ENCODE data around the gene KANK4. TPM values are rescaled to one million over a fixed set of nuclear protein-coding genes. Genes with fewer than 3 reads are reported as not detected.

Gene KANK4
- total RNA-seq, 1 donor from 2014 or later = 1.0 TPM

DNA sequence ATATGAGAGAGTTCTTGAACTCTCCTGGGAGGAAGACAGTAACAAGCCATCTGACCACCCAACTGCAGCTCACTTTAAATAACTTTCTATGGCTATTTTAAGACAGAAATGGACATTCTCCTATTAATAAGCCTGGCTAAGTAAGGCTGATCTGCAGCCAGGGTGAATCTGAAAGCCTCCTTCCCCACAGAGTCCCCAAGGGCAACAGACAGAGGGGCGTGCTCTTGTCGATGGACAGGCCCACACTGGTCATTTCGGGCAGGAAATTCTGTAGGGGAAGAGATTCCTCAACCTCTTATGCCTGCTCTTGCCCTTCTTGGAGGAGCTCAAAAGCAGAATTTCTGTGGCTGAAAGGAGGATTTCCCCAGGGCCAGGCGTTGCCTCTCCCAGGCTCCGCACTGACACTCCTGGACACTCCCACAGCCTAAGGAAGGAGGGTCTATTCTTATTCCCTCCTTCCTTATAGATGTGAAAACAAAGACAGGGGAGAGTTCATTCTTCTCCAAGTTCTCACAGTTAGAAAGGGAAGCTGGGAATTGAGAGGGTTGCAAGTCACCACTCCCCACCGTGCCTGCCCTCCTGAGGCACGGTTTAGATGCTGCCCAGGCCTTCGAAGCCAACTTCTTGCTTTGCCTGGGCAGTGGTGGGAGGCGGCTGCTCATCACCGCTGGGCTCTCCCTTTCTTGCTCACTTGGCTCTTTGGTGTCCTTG is 17.9 kb upstream of the KANK4 start:
- TF ChIP-seq, protein P1, sequence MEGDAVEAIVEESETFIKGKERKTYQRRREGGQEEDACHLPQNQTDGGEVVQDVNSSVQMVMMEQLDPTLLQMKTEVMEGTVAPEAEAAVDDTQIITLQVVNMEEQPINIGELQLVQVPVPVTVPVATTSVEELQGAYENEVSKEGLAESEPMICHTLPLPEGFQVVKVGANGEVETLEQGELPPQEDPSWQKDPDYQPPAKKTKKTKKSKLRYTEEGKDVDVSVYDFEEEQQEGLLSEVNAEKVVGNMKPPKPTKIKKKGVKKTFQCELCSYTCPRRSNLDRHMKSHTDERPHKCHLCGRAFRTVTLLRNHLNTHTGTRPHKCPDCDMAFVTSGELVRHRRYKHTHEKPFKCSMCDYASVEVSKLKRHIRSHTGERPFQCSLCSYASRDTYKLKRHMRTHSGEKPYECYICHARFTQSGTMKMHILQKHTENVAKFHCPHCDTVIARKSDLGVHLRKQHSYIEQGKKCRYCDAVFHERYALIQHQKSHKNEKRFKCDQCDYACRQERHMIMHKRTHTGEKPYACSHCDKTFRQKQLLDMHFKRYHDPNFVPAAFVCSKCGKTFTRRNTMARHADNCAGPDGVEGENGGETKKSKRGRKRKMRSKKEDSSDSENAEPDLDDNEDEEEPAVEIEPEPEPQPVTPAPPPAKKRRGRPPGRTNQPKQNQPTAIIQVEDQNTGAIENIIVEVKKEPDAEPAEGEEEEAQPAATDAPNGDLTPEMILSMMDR (IDR thresholded peaks at IDR 0.05; ENCODE audit: unreplicated experiment) = no peak
- Mint-ChIP-seq H3K27me3 (peaks cover 11% of the 10 kb centered on the region), H3K4me3 (ENCODE audit: low read depth) (no peak overlapping the region), H3K27ac (no peak overlapping the region), H3K36me3 (ENCODE audit: insufficient read depth) (no peaks in the 10 kb centered on the region), H3K9me3 (ENCODE audit: low read depth) (no peaks in the 10 kb centered on the region), H3K4me1 (ENCODE audit: low read depth) (peaks cover 8% of the 10 kb centered on the region)
- no peak for DNase-seq (ENCODE audit: low spot score, unreplicated experiment)

DNA sequence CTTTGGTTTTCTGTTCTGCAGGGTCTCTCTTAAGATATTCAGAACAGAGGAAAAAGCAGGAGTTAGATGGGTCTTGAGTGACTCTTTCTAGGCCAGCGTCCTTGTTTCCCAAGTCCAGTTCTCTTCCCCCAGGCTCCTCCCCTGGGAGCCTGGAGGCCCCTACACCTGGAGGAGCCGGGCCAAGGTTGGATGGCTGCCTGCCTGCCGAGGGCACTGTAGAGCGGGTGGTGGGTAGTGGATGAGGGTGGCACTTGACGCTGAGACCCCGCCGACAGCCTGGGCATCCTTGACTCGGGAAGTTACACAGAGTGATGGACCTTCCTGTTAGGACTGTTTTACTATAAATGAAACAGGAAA is 17.4 kb upstream of the KANK4 start:
- Mint-ChIP-seq H3K4me1 (ENCODE audit: low read depth) (peaks cover 8% of the 10 kb centered on the region), H3K27ac (no peak overlapping the region), H3K9me3 (ENCODE audit: low read depth) (no peaks in the 10 kb centered on the region), H3K27me3 (peaks cover 10% of the 10 kb centered on the region), H3K4me3 (ENCODE audit: low read depth) (no peak overlapping the region), H3K36me3 (ENCODE audit: insufficient read depth) (no peaks in the 10 kb centered on the region)
- TF ChIP-seq, protein P1 (IDR thresholded peaks at IDR 0.05; ENCODE audit: unreplicated experiment) = no peak
- DNase-seq (ENCODE audit: low spot score, unreplicated experiment) = no peak

DNA sequence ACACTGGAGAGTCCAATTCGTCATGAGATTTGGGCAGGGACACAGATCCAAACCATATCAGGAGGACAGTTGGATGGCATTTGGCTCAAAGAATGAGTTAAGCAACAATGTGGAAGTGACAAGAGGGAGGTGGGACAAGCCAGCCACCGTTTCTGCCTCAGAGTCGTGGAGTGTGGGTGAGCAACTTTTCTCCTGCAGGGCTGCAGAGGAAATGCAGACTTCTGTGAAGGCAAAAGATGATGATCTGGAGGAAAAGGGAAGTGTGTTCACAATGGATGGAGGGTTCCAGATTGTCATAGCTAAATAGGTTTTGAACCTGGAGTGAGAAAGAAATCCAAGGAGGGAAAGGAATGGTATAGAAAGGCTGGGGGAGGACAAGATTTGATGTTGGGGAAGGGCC is 16.4 kb upstream of the KANK4 start:
- Mint-ChIP-seq H3K4me3 (ENCODE audit: low read depth) (no peak overlapping the region), H3K27ac (no peak overlapping the region), H3K4me1 (ENCODE audit: low read depth) (peaks cover 8% of the 10 kb centered on the region), H3K36me3 (ENCODE audit: insufficient read depth) (no peaks in the 10 kb centered on the region), H3K9me3 (ENCODE audit: low read depth) (no peaks in the 10 kb centered on the region), H3K27me3 (peaks cover 7% of the 10 kb centered on the region)
- TF ChIP-seq, protein P1 (IDR thresholded peaks at IDR 0.05; ENCODE audit: unreplicated experiment) = no peak
- no peak for DNase-seq (ENCODE audit: low spot score, unreplicated experiment)

DNA sequence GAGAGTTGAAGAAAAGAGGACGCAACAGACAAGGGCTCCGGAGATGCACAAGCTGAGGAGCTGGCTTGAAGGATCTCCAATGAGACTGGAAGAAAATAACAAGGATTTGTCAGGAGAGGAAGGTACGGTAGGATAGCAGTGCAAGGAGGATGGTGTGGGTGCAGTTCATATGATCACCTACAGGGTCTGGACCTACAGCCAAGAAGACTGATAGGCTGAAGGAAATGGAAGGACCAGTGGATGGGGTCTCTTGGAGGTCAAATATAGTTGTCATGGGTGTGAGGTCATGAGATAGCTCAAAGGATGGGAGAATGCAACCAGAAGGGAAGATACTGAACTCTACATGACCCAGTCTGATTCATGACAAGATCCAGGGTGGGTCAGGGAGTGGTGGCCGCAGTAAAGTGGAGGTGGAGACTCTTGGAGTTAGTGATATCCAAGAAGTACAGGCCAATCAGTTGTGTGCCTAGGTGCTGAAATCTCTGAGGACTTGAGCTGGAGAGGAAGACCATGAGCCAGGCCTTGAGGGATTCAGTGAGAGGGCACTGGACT is 15.3 kb upstream of the KANK4 start:
- H3K4me1 Mint-ChIP-seq (ENCODE audit: low read depth) = peaks cover 8% of the 10 kb centered on the region
- DNase-seq (ENCODE audit: low spot score, unreplicated experiment) = no peak
- no peak overlapping the region for H3K4me3 Mint-ChIP-seq (ENCODE audit: low read depth)
- H3K27ac Mint-ChIP-seq = no peak overlapping the region
- no peaks in the 10 kb centered on the region for H3K9me3 Mint-ChIP-seq (ENCODE audit: low read depth)
- peaks cover 12% of the 10 kb centered on the region for H3K27me3 Mint-ChIP-seq
- no peaks in the 10 kb centered on the region for H3K36me3 Mint-ChIP-seq (ENCODE audit: insufficient read depth)
- TF ChIP-seq, protein P1 (IDR thresholded peaks at IDR 0.05; ENCODE audit: unreplicated experiment) = peak; percentile 18

DNA sequence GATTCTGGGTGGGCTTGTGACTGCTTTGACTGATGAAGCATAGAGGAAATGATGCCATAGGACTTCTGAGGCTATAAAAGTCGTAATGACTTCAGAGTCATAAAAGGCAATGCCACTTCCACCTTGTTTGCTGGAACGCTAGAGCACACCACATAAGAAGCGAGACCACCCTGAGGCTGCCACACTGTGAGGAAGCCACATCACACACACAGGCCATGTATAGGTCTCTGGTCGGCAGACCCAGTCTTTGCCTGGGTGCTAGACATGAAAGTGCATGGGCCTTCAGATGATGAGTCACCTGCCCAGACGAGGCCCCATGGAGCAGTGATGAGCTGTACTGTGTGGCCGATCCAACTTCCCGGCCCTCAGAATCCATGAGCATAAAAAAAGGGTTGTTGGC is 14.2 kb upstream of the KANK4 start:
- H3K4me1 Mint-ChIP-seq (ENCODE audit: low read depth) = peaks cover 7% of the 10 kb centered on the region
- peaks cover 15% of the 10 kb centered on the region for H3K27me3 Mint-ChIP-seq
- no peaks in the 10 kb centered on the region for H3K36me3 Mint-ChIP-seq (ENCODE audit: insufficient read depth)
- TF ChIP-seq, protein P1 (IDR thresholded peaks at IDR 0.05; ENCODE audit: unreplicated experiment) = no peak
- no peak for DNase-seq (ENCODE audit: low spot score, unreplicated experiment)
- H3K4me3 Mint-ChIP-seq (ENCODE audit: low read depth) = no peak overlapping the region
- no peaks in the 10 kb centered on the region for H3K9me3 Mint-ChIP-seq (ENCODE audit: low read depth)
- no peak overlapping the region for H3K27ac Mint-ChIP-seq

Measured in progenitor cell of endocrine pancreas (in vitro differentiated cells).